ENCODE measurements around the gene ULK1.

Gene ULK1

GRCh38 chr12:131929581-131930456 is 35.4 kb downstream of the ULK1 start:
- Histone ChIP-seq H3K36me3 (peaks cover 21 to 39% (median 26%) of the 10 kb centered on the region in 3 donors), H3K9me3 (no peaks in the 10 kb centered on the region), H3K4me3 (peak overlapping the region; percentile 68 to 79), H3K27me3 (no peaks in the 10 kb centered on the region), H3K27ac (peak overlapping the region; percentile 52 to 75), H3K4me1 (peaks cover 0 to 28% (median 16%) of the 10 kb centered on the region in 4 donors)
- intact Hi-C loops (cut with DNase I; ENCODE audit: low total_unique reads) = loop anchor here (2.0 kb wide), 1 partner anchor 33 kb away; no protein-coding TSS in a partner anchor
- no peak for TF ChIP-seq CTCF (IDR thresholded peaks at IDR 0.05)
- DNase-seq = no peak

GRCh38 chr12:131930510-131930909 is 36.1 kb downstream of the ULK1 start:
- H3K27ac ChIP-seq = no peak overlapping the region
- H3K4me1 ChIP-seq = peaks cover 0 to 26% (median 15%) of the 10 kb centered on the region in 4 donors
- peaks cover 21 to 46% (median 27%) of the 10 kb centered on the region in 3 donors for H3K36me3 ChIP-seq
- no peaks in the 10 kb centered on the region for H3K27me3 ChIP-seq
- TF ChIP-seq CTCF (IDR thresholded peaks at IDR 0.05) = no peak
- H3K9me3 ChIP-seq = no peaks in the 10 kb centered on the region
- DNase-seq = no peak
- peak overlapping the region; percentile 68 to 79 for H3K4me3 ChIP-seq
- intact Hi-C loops (cut with DNase I; ENCODE audit: low total_unique reads) = no loop called here

GRCh38 chr12:131933387-131933786 is 39.0 kb downstream of the ULK1 start:
- intact Hi-C loops (cut with DNase I; ENCODE audit: low total_unique reads) = no loop called here
- peaks cover 21 to 62% (median 27%) of the 10 kb centered on the region in 3 donors for H3K36me3 ChIP-seq

GRCh38 chr12:131934535-131934934 is 40.1 kb downstream of the ULK1 start:
- Histone ChIP-seq H3K9me3 (no peaks in the 10 kb centered on the region), H3K27me3 (no peaks in the 10 kb centered on the region), H3K36me3 (peaks cover 28 to 73% (median 30%) of the 10 kb centered on the region in 3 donors), H3K4me1 (peaks cover 0 to 17% (median 13%) of the 10 kb centered on the region in 4 donors), H3K4me3 (no peak overlapping the region), H3K27ac (no peak overlapping the region)
- no peak for DNase-seq
- intact Hi-C loops (cut with DNase I; ENCODE audit: low total_unique reads) = no loop called here
- TF ChIP-seq CTCF (IDR thresholded peaks at IDR 0.05) = no peak

More at GRCh38 chr12:131933387-131933786, 39.0 kb downstream of the ULK1 start:
- no peaks in the 10 kb centered on the region for H3K27me3 ChIP-seq
- no peaks in the 10 kb centered on the region for H3K9me3 ChIP-seq
- peaks cover 0 to 21% (median 15%) of the 10 kb centered on the region in 4 donors for H3K4me1 ChIP-seq
- H3K27ac ChIP-seq = no peak overlapping the region
- no peak for DNase-seq
- TF ChIP-seq CTCF (IDR thresholded peaks at IDR 0.05) = no peak
- H3K4me3 ChIP-seq = no peak overlapping the region

- Histone ChIP-seq H3K4me3 (no peak overlapping the region), H3K27me3 (no peaks in the 10 kb centered on the region), H3K4me1 (no peaks in the 10 kb centered on the region), H3K9me3 (no peaks in the 10 kb centered on the region), H3K36me3 (peaks cover 23 to 85% (median 46%) of the 10 kb centered on the region in 3 donors), H3K27ac (no peak overlapping the region)
- intact Hi-C loops (cut with DNase I; ENCODE audit: low total_unique reads) = no loop called here
- no peak for TF ChIP-seq CTCF (IDR thresholded peaks at IDR 0.05)
- no peak for DNase-seq
Measured at GRCh38 chr12:131938082-131938481, 43.7 kb downstream of the ULK1 start.

Data from tibial artery (tissue), 4 donors.